OCI-LY7 (cell line): ENCODE results near the gene COL24A1. TPM values are rescaled to one million over a fixed set of nuclear protein-coding genes. Genes with fewer than 3 reads are reported as not detected.

Source experiments
- BruUV-seq: library from RNA; stranded (reverse); fragments of 400-500 nt; replicated peaks from 2 replicates; lab custom pipeline; 2021; lab: Mats Ljungman, UMichigan
- CTCF ChIA-PET: fragments of 300-600 bp; sonication (Branson Sonifier 250); formaldehyde crosslinking; loops from one replicate; lab custom pipeline; 2022; ENCODE audit warnings: antibody characterized with exemption; ENCODE audit not compliant: unreplicated experiment; lab: Charles Lee
- POLR2A ChIA-PET: fragments of 300-600 bp; sonication (Branson Sonifier 250); formaldehyde crosslinking; loops from one replicate; lab custom pipeline; 2022; ENCODE audit warnings: antibody characterized with exemption; lab: Charles Lee
- DNase-seq: peaks from one replicate; pipeline ENCODE4 v3.0.0-alpha.2; 2015; ENCODE audit warnings: low spot score
- H2AFZ ChIP-seq: fragments of 200-600 bp; sonication (generic), shearing (Covaris generic); 2 replicates; pipeline ENCODE4 v1.6.1; 2014; ENCODE audit warnings: mild to moderate bottlenecking, antibody characterized with exemption, low read length, moderate library complexity
- H3K27ac ChIP-seq: fragments of 200-600 bp; sonication (generic); 2 replicates; pipeline ENCODE4 v1.5.1; 2014; ENCODE audit warnings: mixed run types, low read depth, mild to moderate bottlenecking, moderate library complexity, low read length, inconsistent platforms; ENCODE audit not compliant: poor library complexity, severe bottlenecking
- H3K36me3 ChIP-seq: fragments of 200-600 bp; sonication (generic); 2 replicates; pipeline ENCODE4 v1.6.1; 2014; ENCODE audit warnings: mild to moderate bottlenecking, antibody characterized with exemption, low read length, moderate library complexity, mixed read lengths; ENCODE audit not compliant: insufficient read depth
- H3K4me1 ChIP-seq: fragments of 200-600 bp; sonication (generic); 2 replicates; pipeline ENCODE4 v1.5.1; 2014; ENCODE audit warnings: mild to moderate bottlenecking, low read length; ENCODE audit not compliant: insufficient read depth, poor library complexity, severe bottlenecking
- H3K4me2 ChIP-seq: fragments of 200-600 bp; sonication (generic); 2 replicates; pipeline ENCODE4 v1.6.1; 2014; ENCODE audit warnings: mild to moderate bottlenecking, low read length
- H3K4me3 ChIP-seq: fragments of 200-600 bp; sonication (generic); 2 replicates; pipeline ENCODE4 v1.5.1; 2014; ENCODE audit warnings: mild to moderate bottlenecking, low read depth, low read length; ENCODE audit not compliant: poor library complexity, severe bottlenecking
- H3K79me2 ChIP-seq: fragments of 200-600 bp; sonication (generic); 2 replicates; pipeline ENCODE4 v1.6.1; 2016; ENCODE audit warnings: low read depth, mild to moderate bottlenecking, low read length, moderate library complexity, mixed read lengths; ENCODE audit not compliant: insufficient read depth
- H3K9me2 ChIP-seq: fragments of 200-600 bp; sonication (generic); 2 replicates; pipeline ENCODE4 v1.6.1; 2016; ENCODE audit warnings: mild to moderate bottlenecking, low read length, mixed read lengths; ENCODE audit not compliant: insufficient read depth
- H3K9me3 ChIP-seq: fragments of 200-600 bp; sonication (generic); 2 replicates; pipeline ENCODE4 v1.6.1; 2014; ENCODE audit warnings: mild to moderate bottlenecking, mixed run types, low read length, mixed read lengths
- H4K20me1 ChIP-seq: fragments of 200-600 bp; sonication (generic); 2 replicates; pipeline ENCODE4 v1.6.1; 2014; ENCODE audit warnings: mild to moderate bottlenecking, antibody characterized with exemption, low read length, moderate library complexity, mixed read lengths; ENCODE audit not compliant: insufficient read depth
- EZH2phosphoT487 ChIP-seq: fragments of 200-600 bp; sonication (generic); IDR thresholded peaks from 2 replicates; pipeline ENCODE4 v1.6.1; 2018; ENCODE audit warnings: low read depth, borderline replicate concordance, mild to moderate bottlenecking, mixed run types, antibody characterized with exemption, low read length, moderate library complexity, mixed read lengths
- intact Hi-C: fragments of 100-400 bp; cut with micrococcal nuclease; formaldehyde crosslinking; loops from one replicate; pipeline ENCODE4 v1.10.0; 2022; ENCODE audit not compliant: unreplicated experiment
- total RNA-seq, 2 experiments: library from RNA; depleted of rRNA in 1 of 2; stranded (reverse); fragments of >200 nt in 1 of 2; shearing (Covaris generic) in 1 of 2; gene quantifications; 2 replicates each; pipeline ENCODE4 v1.2.3, GENCODE V29; 2014 to 2022
- TF ChIP-seq, protein P1 (sequence below): fragments of 200-600 bp; sonication (generic); conservative IDR thresholded peaks from 2 replicates; pipeline ENCODE4 v1.5.1; 2014; ENCODE audit warnings: mild to moderate bottlenecking, antibody characterized with exemption, low read length, moderate library complexity, mixed read lengths

COL24A1 gene
- total RNA-seq, 2 experiments from 2014 or later = 0.06 to 0.23 TPM

DNA sequence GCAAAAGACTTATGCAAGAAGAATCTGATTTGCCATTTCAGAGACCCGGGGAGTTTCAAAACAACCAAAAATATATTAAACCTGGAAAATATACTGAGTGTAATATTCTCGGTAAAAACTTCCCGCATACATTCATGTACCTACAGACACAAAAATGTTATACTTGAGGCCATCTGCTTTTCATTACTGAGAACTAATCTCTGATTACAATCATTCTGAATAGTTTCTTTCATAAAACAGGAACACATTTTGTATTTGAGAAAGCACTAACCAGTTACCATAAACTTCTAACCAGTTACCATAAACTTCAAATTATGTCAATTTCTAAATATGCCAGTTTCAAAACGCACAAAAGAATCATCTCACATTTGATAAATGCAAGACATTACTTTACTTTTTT, 456.1 kb downstream of the COL24A1 start:
- no TSS peak for BruUV-seq
- intact Hi-C loops = loop anchor here (10.0 kb wide), 1 partner anchor 396 kb away; no protein-coding TSS in a partner anchor
- H3K79me2 ChIP-seq = peaks cover 59% of the 10 kb centered on the region
- CTCF ChIA-PET = no interaction called here
- H3K4me3 ChIP-seq = no peak overlapping the region
- no peak overlapping the region for H3K4me2 ChIP-seq
- H4K20me1 ChIP-seq = 0 out of 2 replicates have a peak, but pooled peaks cover 4% of the 10 kb centered on the region
- peaks cover under 1% of the 10 kb centered on the region for H3K4me1 ChIP-seq
- H2AFZ ChIP-seq = no peak overlapping the region
- DNase-seq = no peak
- POLR2A ChIA-PET = interaction anchor here (0.6 to 1.0 kb wide), 2 partner anchors 8 to 1780 kb away, joined by 6 read pairs; partner anchors contain the start of gene ZNHIT6
- H3K27ac ChIP-seq = no peak overlapping the region
- H3K36me3 ChIP-seq = peaks cover 94% of the 10 kb centered on the region
- TF ChIP-seq, protein P1, sequence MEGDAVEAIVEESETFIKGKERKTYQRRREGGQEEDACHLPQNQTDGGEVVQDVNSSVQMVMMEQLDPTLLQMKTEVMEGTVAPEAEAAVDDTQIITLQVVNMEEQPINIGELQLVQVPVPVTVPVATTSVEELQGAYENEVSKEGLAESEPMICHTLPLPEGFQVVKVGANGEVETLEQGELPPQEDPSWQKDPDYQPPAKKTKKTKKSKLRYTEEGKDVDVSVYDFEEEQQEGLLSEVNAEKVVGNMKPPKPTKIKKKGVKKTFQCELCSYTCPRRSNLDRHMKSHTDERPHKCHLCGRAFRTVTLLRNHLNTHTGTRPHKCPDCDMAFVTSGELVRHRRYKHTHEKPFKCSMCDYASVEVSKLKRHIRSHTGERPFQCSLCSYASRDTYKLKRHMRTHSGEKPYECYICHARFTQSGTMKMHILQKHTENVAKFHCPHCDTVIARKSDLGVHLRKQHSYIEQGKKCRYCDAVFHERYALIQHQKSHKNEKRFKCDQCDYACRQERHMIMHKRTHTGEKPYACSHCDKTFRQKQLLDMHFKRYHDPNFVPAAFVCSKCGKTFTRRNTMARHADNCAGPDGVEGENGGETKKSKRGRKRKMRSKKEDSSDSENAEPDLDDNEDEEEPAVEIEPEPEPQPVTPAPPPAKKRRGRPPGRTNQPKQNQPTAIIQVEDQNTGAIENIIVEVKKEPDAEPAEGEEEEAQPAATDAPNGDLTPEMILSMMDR = no peak
- TF ChIP-seq EZH2phosphoT487 = no peak
- 0 out of 2 replicates have a peak, but pooled peaks cover 4% of the 10 kb centered on the region for H3K9me3 ChIP-seq
- no peaks in the 10 kb centered on the region for H3K9me2 ChIP-seq

DNA sequence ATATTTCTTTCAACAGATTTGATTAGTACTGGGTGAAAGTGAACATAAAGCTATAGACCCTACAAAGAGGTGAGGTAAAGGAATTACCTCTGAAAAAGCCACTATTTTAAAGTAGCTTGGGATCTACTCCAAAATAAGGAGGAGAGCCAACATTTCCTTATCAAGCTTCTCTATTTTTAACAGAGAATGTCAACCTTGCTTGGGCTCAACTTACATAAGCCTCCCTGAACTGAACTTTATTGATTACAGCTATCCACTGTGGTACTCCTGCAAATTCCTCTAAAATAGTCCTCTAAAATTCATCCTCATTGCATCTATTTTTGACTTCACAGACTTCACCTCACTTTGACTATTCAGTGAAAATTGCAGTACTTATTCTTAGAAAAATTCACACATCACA, 458.7 kb downstream of the COL24A1 start:
- intact Hi-C loops = no loop called here
- Histone ChIP-seq H3K79me2 (peaks cover 41% of the 10 kb centered on the region), H3K9me2 (no peaks in the 10 kb centered on the region), H3K4me2 (no peak overlapping the region), H2AFZ (no peak overlapping the region), H4K20me1 (no peaks in the 10 kb centered on the region), H3K4me1 (no peaks in the 10 kb centered on the region), H3K4me3 (no peak overlapping the region), H3K36me3 (peaks cover 90% of the 10 kb centered on the region), H3K9me3 (no peaks in the 10 kb centered on the region), H3K27ac (no peak overlapping the region)
- no peak for TF ChIP-seq EZH2phosphoT487
- TF ChIP-seq, protein P1 = no peak
- no peak for DNase-seq
- ChIA-PET CTCF (no interaction called here), POLR2A (interaction anchor here (0.6 to 1.2 kb wide), 4 partner anchors 9 to 32 kb away, joined by 3 to 6 read pairs (median 4); partner anchors contain the start of gene ZNHIT6)
- no TSS peak for BruUV-seq

- Histone ChIP-seq H4K20me1 (no peaks in the 10 kb centered on the region), H3K36me3 (peaks cover 84% of the 10 kb centered on the region), H3K4me1 (no peaks in the 10 kb centered on the region), H3K27ac (no peak overlapping the region), H3K4me3 (no peak overlapping the region), H3K4me2 (no peak overlapping the region), H3K9me2 (no peaks in the 10 kb centered on the region), H2AFZ (no peak overlapping the region), H3K79me2 (peaks cover 19% of the 10 kb centered on the region), H3K9me3 (no peaks in the 10 kb centered on the region)
- no peak for TF ChIP-seq EZH2phosphoT487
- TF ChIP-seq, protein P1 = peak; percentile 75
- no TSS peak for BruUV-seq
- no peak for DNase-seq
- ChIA-PET POLR2A (interaction anchor here (0.7 to 2.5 kb wide), 8 partner anchors 9 to 1929 kb away, joined by 3 to 17 read pairs (median 4); partner anchors contain the start of gene ZNHIT6), CTCF (interaction anchor here (0.5 to 1.4 kb wide), 3 partner anchors 12 to 514 kb away, joined by 3 to 4 read pairs (median 3); no protein-coding TSS in a partner anchor)
- intact Hi-C loops = no loop called here
Observed at GRCh38 chr1:85692730-85693314, 463.8 kb downstream of the COL24A1 start.
